Measurements from ENCODE around the gene ITPR1.

ITPR1 gene

DNA sequence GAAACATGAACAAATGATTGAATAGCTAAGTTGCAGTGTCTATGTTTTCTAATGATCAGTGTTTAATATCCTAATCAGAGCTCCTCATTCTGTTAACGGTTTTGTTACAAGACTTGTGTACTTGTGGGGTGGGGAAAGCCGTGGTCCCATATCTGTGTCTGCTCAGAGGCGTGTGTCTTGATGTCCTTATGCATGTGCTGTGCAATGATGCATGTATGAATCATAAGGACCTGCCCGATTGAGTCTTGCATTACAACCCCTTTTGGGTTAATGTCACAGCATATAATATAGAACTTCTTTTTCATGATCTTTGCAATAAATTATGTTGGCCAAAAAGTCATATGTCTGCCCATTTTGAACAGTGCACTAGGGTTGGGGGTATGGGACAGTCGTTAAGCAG is 233.4 kb downstream of the ITPR1 start:
- DNase-seq, result no peak

DNA sequence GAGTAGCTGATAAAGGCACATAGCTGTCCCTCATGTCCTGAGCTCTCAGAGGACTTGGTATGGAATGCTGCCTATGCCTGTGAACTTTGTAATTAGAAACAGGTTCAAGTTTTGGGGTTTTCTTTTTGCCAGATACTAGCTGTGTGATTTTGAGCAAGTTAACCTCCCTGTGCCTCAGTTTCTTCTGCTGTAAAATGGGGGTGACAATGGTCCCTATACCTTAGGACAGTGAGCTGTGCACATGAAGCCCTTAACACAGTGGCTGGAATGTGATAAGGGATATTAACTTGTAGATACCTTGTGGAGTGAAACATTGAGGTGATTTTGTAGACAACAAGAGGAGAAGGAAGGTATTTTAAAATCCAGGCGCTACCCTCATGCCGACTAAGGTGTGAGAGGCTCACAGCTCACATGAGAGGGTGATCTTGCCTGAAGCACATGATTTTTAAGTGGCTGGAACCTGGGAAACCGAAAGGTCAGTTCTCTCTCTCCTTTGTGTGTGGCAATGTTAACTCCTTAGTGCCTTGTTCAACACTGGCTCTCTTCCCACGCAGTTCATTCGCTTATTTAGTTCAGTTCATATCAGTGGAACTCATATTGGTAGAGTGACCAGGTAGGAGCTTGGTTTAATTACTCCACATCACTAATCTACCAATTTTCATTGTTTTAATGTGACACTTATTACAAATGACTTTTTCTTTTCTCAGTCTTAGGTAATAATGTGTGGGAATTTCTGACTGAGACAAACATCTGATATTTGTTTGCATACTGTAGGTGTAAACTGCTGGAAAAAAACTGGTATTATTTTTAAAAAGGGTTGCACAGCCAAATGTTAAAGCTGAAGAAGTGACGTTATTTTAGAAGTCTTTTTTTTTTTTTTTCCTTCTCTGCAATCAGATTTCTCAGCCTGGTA is 236.2 kb downstream of the ITPR1 start:
- no peak for DNase-seq

DNA sequence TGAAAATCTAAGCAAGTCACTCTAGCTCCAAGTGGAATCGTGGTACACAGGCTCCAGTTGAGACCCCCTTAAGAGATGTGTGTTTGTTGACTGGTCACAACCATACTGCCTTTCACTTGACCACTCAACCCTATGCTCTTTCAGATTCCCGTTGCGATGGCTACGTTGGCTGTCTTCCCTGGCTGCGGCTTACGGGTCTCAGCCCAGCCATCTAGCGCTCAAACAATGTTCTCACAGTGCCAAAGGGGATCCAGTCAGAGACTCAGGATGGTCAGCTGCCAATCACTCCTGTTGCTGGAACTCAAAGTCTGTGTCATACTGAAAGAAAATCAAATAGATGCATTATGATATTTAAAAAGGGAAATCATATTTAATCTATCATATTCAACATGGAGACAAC is 237.6 kb downstream of the ITPR1 start:
- no peak for DNase-seq

DNA sequence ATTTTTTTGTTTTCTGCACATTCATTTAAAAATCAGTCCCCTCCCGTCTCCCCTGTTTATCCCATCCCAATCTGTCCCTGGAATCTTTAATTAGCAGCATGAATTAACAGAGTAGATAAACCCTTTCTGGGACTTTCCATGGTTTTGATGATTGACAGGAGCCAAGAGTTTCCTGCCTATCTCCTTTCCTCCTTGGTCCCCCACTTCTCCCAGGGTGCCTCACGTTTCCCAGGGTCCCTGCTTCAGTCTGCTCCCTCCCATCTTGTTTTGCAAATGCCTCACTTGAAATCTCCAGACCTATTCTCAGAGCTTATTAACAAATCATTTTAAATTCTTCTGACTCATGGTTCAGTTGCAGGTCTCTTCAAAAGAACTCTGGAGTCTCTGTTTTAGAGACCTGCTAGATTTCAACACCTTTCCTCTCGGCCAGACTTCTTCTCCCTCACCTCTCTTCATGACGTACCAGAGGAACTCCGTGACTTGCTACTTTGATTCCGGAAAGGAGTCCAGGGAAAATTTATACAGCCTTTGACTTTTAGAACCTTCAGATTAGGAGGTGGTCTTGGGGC is 238.5 kb downstream of the ITPR1 start:
- DNase-seq, result no peak

DNA sequence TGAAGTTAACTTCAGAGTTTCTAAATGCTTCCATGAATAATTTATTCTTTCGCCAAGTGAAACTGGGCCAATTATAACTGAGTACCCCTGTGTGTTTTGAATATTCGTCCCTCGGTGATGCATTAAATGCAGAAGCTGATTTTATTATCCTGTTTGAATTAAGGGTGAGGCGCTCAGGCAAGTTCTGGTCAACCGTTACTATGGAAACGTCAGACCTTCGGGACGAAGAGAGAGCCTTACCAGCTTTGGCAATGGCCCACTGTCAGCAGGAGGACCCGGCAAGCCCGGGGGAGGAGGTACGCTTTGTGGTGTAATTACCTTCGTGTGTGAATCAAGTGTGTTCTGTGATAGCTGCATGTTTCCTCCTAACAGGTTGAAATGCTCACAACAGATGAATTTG is 239.8 kb downstream of the ITPR1 start:
- DNase-seq, result no peak

DNA sequence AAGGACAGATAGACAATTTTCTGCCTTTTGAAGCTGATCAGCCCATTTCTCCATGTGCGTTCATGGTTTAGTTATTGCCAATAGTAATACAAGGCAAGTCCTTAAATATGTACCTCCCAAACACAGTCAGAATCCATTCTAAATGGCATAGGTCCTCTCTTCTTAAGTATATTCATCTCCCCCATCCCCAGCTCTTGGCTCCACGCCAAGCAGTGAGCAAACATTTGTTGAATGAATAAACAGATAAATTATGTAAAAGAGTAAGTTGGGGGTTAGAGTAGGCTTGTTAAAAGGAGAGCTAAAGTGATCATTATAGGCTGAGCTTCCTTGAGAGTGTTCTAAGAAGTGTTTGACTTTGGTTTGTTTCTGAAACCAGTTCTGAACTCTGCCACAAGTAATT is 241.3 kb downstream of the ITPR1 start:
- DNase-seq, result no peak

DNA sequence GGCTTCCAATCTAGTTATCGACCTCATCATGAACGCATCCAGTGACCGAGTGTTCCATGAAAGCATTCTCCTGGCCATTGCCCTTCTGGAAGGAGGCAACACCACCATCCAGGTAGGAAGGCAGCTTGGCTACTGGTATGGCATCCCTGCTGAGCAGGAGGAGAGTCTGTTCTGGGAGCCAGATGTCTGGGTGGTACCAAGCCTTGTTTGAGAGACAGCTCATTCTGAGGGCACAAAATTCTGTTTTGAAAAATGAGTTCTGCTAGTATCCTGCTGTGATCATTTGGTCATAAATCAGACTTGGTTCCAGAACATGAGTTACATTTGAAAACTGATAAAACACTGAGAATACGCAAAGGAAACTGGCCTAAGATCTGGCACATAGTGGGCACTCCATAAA is 242.1 kb downstream of the ITPR1 start:
- DNase-seq, result no peak

DNA sequence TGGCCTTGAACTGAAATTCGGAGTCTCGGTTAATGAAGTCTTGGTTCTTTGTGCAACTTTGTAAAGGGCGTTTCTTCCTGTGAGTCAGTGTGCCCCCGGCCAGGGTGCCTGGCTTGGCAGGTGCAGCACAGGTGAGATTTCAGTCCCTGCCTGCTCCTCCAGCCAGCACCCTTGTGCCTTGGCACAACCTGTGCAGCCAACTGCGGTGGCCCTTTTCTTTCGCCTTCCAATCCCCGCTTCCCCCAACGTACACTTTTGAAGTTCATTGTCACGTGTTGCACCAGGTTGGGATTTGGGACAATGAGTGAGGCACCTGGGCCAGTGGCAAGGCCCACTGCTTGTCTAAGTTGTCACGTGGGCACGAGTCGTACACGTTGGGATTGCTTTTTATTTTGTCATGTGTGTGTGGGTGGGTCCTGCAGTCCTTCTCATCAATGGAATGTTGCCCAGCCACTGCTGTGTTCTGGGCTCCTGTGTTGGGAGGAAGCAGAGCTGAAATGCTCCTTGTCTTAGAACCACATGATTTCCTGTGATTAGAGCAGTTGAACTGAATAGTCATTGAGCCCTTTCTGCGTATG is 243.2 kb downstream of the ITPR1 start:
- no peak for DNase-seq

DNA sequence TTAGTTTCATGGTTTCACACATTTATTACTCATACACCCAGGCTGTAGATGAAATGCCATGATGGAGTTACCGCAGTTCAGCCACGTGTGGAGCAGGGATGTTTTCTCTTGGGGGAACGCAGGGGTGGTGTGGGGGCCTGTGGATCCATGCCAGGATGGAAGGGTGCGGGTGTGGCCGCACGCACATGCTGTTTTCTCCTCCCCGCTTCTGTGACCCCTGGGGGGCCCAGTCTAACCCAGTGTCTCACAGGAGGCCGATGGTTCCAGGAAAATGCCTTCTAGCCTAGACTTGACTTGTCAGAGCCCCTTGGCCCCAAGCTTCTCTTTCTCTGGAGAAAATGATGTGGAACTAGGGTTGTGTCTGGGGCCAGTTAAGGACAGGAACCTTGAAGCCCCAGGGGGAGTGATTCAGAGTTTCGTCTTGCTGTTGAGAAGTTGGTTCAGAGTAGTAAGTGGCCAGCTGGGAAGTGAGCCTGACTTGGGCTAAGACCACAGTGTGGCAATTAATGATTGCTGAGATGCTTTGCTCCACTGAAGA is 245.7 kb downstream of the ITPR1 start:
- no peak for DNase-seq

DNA sequence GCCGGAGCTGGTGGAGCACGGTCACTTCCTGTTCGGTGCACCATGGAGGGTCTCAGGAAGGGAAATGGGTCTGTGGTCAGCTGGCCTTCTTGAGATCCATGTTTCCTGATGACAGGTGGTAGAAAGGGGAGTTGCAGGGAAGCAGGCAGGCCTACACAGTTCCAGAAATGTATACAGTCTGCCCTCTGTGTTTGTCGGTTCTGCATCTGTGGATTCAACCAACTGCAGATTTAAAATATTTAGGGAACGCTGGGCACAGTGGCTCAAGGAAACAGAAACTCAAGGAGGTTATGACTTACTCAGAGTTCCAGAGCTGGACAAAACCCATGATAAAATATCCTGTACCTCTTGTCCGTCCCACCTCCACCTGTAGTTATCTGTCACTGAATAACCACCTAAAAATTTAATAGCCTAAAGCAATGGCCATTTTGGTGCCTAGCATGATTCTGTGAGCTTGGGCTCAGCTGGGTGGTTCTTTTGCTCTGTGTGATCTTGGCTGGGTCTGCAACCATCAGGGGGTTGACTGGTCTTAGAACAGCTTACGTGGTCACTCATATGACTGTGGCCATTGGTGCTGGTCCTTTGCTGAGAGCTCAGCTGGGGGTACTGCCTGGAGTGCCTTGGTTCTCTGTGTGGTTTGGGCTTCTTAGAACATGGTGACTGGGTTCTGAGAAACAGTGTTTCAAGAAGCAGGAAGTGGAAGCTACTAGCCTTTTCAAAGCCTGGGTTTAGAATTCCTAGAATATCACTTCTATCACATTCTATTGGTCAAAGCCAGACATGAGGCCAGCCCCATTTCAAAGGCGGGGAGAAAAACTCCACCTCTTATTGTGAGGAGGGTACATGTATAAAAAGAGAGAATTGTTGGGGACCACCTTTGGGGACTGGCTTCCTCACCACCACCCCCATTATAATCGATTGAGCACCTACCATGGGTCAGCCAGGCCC is 246.4 kb downstream of the ITPR1 start:
- no peak for DNase-seq

DNA sequence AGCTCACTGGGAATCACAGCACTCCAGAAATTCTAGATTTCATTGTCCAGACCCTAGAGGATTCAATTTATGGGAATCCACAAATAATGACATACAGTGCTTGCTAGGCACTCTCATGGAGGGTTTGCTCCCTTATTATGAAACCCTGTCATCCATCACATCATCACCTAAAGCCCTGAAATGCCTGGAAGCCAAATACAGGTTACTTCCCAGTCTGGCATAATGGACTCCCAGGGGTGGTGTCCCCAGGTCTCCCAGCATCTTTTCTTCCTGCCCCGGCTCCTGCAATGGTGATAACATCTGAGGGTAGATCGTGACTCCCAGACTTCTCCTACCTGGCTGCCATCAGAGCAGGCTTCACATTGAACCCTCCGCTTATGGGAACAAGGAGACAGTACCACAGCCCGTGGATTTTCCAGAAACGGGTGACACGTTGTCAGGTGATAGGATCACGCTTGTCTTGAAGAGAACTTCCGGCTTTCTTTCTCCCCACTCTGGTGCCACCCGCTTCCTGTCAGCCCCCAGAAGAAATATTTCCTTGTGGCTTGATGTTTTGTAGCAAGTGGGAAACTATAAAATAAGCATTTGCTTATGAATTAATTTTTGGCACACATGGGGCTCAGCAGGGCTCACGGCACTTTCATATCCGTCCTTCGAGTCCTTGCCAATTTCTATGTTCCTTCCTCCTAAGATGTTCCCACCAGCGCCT is 247.4 kb downstream of the ITPR1 start:
- DNase-seq, result no peak

DNA sequence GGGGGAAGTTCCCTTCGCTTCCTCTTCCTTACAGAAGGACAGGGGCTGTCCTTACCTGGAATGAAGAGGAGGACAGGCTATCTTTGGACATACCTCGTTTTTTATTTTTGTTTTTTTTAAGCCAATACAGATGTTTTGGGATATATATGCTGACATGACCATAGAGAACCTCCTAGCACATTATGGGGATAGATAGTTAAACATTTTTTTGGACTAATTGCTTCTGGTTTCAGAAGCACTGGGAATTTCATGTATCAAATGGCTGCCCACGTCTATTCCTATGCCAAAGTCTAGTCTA is 247.9 kb downstream of the ITPR1 start:
- DNase-seq, result no peak

DNA sequence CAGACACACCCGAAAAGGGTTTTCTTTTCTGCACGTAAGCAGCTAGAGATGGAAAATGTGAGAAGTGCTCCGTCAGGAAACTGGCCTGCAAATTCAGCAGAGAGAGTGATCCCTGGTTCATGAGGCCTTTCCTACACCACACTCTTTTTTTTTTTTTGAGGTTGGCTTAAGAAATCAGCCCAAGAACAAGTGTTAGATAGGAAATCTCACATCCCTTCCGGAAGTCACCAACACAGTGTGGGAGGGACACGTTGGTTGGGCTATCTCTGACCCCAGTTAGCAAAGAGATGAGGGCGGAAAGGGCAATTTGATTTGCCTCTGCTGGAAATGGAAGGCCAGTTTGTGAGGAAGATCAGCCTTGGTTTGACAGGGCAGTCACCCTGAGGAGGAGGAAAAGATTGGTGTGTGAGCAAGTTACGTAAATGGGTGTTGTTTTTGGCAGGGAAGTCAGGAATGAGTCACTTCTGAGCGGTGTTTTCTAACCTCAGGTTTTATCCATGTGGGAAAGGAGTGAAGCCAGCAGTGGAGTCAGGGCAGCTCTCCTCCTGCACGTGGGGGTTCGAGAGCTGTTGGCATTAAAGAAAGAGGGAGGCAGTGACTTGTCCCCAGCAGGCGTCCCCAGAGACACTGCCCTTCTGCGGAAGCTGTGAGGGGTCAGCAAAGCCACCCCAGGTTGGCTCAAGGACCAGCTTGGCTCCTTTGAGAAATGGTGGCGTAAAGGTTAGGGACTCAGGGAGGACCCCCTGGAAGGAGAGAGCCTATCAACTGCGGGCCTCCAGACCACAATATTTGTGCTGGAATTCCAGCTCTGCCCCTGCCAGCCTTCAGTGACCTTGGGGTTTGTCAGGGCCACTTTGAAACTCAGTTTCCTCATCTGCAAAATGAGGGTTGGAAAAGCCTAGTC is 248.5 kb downstream of the ITPR1 start:
- DNase-seq, result no peak

DNA sequence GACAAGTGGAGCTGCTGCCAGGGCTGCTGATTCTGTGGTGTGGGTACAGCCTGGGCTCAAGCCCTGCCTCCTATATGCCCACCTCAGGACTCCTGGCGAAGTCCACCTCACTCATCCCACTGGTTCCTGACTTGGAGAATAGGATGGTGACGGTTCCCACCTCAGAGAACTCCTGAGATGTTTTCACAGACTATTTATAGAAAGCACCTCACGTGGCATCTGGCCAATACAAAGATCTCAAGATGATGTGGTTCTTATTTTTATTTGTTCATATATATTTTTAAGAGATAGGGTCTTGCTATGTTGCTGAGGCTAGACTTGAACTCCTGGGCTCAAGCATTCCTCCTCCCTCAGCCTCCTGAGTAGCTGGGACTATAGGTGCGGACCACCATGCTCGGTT is 249.2 kb downstream of the ITPR1 start:
- no peak for DNase-seq

DNA sequence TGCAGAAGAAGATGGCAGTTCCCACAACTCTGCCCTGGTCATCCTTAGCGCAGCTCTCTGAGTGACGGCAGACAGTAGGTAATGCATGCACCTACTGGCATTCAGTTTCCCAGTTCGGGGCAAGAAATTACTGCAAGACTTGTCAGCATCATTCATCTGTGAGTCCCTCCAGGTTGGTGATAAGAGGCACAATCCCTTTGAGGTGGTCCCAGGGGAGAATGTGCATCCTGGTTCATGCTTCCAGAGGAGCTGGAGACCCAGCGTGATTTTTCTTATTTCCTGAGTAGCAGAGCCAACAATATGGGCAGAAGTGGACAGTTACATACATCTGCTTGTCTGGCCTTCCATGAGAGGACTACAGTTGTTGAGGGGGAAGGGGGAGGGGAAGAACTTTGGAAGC is 250.2 kb downstream of the ITPR1 start:
- DNase-seq, result no peak

DNA sequence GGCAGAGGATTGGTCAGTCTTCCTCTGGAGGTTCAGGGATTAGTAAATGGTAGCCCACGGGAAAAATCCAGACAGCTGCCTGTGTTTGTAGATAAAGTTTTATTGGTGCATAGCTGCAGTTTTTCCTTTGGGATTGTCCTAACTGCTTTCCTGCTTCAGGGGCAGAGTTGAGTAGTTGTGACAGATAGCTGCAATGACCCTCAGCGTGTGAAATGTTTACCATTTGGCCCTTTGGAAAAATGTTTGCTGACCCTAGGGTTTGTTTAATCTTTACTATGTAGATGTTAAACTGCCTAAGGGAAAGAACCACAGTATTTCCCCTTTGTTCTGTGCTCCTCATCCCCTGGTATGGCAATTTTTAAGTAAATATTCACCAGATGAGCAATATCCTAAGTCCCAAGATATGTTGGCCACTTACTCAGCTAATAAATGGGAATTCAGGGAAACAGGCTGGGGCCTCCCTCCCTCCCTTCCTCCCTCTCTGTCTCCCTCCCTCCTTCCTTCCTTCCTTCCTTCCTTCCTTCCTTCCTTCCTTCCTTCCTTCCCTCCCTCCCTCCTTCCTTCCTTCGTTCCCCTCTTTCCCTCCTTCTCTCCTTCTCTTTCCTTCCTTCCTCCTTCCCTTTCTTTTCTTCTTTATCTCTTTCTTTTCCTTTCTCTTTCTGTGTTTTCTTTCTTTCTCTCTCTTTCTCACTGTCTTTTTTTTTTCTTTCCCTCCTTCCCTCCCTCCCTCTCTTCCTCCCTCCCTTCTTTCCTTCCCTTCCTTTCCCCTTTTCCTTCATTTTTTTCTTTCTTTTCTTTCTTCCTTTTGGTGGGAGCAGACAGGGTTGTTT is 251.5 kb downstream of the ITPR1 start:
- DNase-seq, result no peak

DNA sequence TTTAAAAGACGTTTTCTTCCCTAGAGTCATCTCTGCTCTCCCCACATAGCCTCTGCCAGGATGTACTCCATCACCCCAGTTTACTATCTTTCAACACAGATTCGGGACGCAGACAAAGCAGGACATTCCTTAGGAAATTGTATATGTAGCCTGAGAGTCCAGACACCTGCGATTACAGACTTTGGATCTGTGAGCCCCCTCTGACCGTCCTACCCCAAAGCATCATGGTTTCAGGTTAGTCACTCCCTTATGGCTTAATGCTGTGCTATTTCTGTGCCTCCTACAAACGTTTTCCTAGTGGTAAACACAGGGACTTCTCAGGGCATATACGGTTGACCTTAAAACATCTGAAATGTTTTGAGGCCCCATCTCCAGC is 252.1 kb downstream of the ITPR1 start:
- no peak for DNase-seq

DNA sequence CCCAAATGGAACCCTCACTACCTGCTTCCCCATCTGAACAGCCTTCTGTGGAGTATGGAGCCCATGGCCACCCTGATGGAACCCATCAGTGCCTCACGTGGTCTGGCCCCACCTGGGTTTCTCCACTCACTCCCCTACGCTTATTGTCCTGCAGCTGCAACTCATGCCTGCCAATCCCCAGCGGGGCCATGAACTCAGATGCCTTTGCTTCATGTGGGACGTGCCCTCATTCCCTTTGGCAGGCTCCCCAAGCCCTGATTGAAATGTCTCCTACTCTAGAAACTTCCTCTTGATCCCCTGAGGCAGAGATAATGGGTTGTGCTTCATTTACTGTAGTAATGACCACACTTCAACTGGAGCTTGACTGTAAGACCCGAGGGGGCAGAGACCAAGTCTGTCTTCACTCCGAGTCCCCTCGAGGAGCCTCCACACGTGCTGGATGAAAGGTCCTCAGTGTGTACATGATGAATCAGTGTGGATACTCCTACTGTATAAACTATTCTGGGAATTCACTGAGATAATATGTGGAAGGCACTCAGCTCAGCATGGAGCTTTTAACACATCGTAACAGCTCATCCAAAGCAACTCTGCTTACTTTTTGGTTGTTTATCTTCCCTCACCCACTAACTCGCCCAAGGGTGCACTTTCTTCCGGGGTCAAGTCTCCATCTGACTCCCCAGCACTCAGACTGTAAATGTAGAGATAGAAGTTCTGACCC is 253.3 kb downstream of the ITPR1 start:
- no peak for DNase-seq

DNA sequence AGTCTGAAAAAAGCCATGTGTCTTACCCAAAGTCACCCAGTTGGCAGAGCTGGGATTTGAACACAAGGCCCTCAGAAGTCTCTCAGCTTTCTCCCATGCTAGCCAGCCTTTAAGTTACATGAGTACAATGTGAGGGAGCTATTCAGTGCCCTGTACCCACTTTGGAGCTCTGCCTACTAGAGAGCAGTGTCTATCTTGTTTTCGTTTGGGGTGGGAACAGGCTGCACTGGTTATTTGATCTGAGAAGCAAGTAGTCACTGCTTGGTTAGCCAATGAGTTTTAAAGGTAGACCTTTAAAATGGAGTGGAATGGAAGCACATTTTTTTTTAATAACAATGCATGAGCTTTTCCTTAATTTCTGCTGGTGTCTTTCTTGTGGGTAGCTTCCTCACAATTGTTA is 255.0 kb downstream of the ITPR1 start:
- no peak for DNase-seq

All from effector CD8-positive, alpha-beta T cell (primary cell).